Activated B cell treated with CpG ODN at 0.5 μM for 24 hours (primary cell): ENCODE data around the gene KIAA1549. TPM values are rescaled to one million over a fixed set of nuclear protein-coding genes. Genes with fewer than 3 reads are reported as not detected.

Experiments
- ATAC-seq: fragments of 200-7000 bp; cut with Tn5 transposase; one replicate; pipeline ENCODE4 v1.10.0; 2021; ENCODE audit warnings: low read depth, mild to moderate bottlenecking, moderate library complexity
- CTCF ChIA-PET: fragments of 350-600 bp; sonication (Branson Sonifier 250); formaldehyde crosslinking; loops from one replicate; lab custom pipeline; 2021; ENCODE audit warnings: antibody characterized with exemption; lab: Charles Lee
- POLR2A ChIA-PET: fragments of 350-600 bp; sonication (Branson Sonifier 250); formaldehyde crosslinking; loops from one replicate; lab custom pipeline; 2021; ENCODE audit warnings: antibody characterized with exemption; lab: Charles Lee
- DNase-seq: peaks from one replicate; pipeline ENCODE4 v3.0.0; 2022
- H3K27ac Mint-ChIP-seq: one replicate; pipeline ENCODE4 v1.8.0; 2020; ENCODE audit warnings: mixed read lengths
- H3K27me3 Mint-ChIP-seq: one replicate; pipeline ENCODE4 v1.8.0; 2021; ENCODE audit warnings: mixed read lengths
- H3K36me3 Mint-ChIP-seq: one replicate; pipeline ENCODE4 v1.8.0; 2021; ENCODE audit warnings: low read depth, mixed read lengths
- H3K4me1 Mint-ChIP-seq: one replicate; pipeline ENCODE4 v1.8.0; 2021; ENCODE audit warnings: mixed read lengths
- H3K4me3 Mint-ChIP-seq: one replicate; pipeline ENCODE4 v1.8.0; 2020; ENCODE audit warnings: mild to moderate bottlenecking, mixed read lengths
- H3K9me3 Mint-ChIP-seq: one replicate; pipeline ENCODE4 v1.8.0; 2020; ENCODE audit warnings: mixed read lengths
- CTCF ChIP-seq: fragments of 200-600 bp; IDR thresholded peaks from one replicate; pipeline ENCODE4 v1.8.0; 2022; ENCODE audit warnings: antibody characterized with exemption, mild to moderate bottlenecking
- intact Hi-C: fragments of 100-400 bp; cut with micrococcal nuclease; formaldehyde crosslinking; loops from one replicate; pipeline ENCODE4 v1.15.1; 2024
- total RNA-seq: library from RNA; stranded (reverse); gene quantifications from 2 replicates; pipeline ENCODE4 v1.2.3, GENCODE V29; 2022

KIAA1549 gene
- total RNA-seq, 1 donor from 2014 or later, result 0.42 TPM

GRCh38 chr7:138843632-138844580, 137.3 kb downstream of the KIAA1549 start:
- ATAC-seq (no peak), DNase-seq (no peak)
- intact Hi-C loops, result no loop called here
- no peak for TF ChIP-seq CTCF
- ChIA-PET POLR2A (no interaction called here), CTCF (no interaction called here)
- Mint-ChIP-seq H3K27me3 (peaks cover 3% of the 10 kb centered on the region), H3K4me1 (no peaks in the 10 kb centered on the region), H3K4me3 (no peak overlapping the region), H3K36me3 (no peaks in the 10 kb centered on the region), H3K9me3 (no peaks in the 10 kb centered on the region), H3K27ac (no peak overlapping the region)

- POLR2A ChIA-PET, result interaction anchor here (0.6 kb wide), 1 partner anchor 102 kb away, joined by 3 read pairs; no protein-coding TSS in a partner anchor
- no peak overlapping the region for H3K4me3 Mint-ChIP-seq
- H3K27ac Mint-ChIP-seq, result no peak overlapping the region
- H3K9me3 Mint-ChIP-seq, result no peaks in the 10 kb centered on the region
- no peaks in the 10 kb centered on the region for H3K4me1 Mint-ChIP-seq
- DNase-seq (no peak), ATAC-seq (no peak)
- no peaks in the 10 kb centered on the region for H3K36me3 Mint-ChIP-seq
- intact Hi-C loops, result no loop called here
- CTCF ChIA-PET, result no interaction called here
- H3K27me3 Mint-ChIP-seq, result peaks cover 3% of the 10 kb centered on the region
- TF ChIP-seq CTCF, result no peak
Measured at GRCh38 chr7:138842111-138842510, 139.1 kb downstream of the KIAA1549 start.

- POLR2A ChIA-PET, result no interaction called here
- Mint-ChIP-seq H3K4me1 (no peaks in the 10 kb centered on the region), H3K27me3 (peaks cover 5% of the 10 kb centered on the region), H3K4me3 (no peak overlapping the region), H3K27ac (no peak overlapping the region), H3K36me3 (no peaks in the 10 kb centered on the region), H3K9me3 (no peaks in the 10 kb centered on the region)
- intact Hi-C loops, result no loop called here
- no peak for TF ChIP-seq CTCF
- CTCF ChIA-PET, result no interaction called here
- DNase-seq (no peak), ATAC-seq (no peak)
Measured at GRCh38 chr7:138838166-138838565, 143.0 kb downstream of the KIAA1549 start.

GRCh38 chr7:138837627-138838026, 143.6 kb downstream of the KIAA1549 start:
- Mint-ChIP-seq H3K36me3 (no peaks in the 10 kb centered on the region), H3K27me3 (peaks cover 5% of the 10 kb centered on the region), H3K9me3 (no peaks in the 10 kb centered on the region), H3K27ac (no peak overlapping the region), H3K4me1 (no peaks in the 10 kb centered on the region), H3K4me3 (no peak overlapping the region)
- no peak for TF ChIP-seq CTCF
- ATAC-seq (no peak), DNase-seq (no peak)
- intact Hi-C loops, result no loop called here
- POLR2A ChIA-PET, result no interaction called here
- CTCF ChIA-PET, result no interaction called here

- Mint-ChIP-seq H3K36me3 (no peaks in the 10 kb centered on the region), H3K27me3 (peaks cover 5% of the 10 kb centered on the region), H3K4me1 (no peaks in the 10 kb centered on the region), H3K4me3 (no peak overlapping the region), H3K9me3 (no peaks in the 10 kb centered on the region), H3K27ac (no peak overlapping the region)
- ChIA-PET POLR2A (no interaction called here), CTCF (no interaction called here)
- DNase-seq, result no peak
- no peak for ATAC-seq
- no peak for TF ChIP-seq CTCF
- intact Hi-C loops, result no loop called here
Measured at GRCh38 chr7:138835087-138835486, 146.1 kb downstream of the KIAA1549 start.
